Measurements from ENCODE around the gene ADORA2A.

The ADORA2A gene

GRCh38 chr22:24427500-24428164 is at the start of gene ADORA2A:
Gene ADORA2A, plus strand, starts transcription at chr22:24427599. Its CDS starts 5,806 bp downstream, at chr22:24433405.
- DNase-seq = no peak

DNA sequence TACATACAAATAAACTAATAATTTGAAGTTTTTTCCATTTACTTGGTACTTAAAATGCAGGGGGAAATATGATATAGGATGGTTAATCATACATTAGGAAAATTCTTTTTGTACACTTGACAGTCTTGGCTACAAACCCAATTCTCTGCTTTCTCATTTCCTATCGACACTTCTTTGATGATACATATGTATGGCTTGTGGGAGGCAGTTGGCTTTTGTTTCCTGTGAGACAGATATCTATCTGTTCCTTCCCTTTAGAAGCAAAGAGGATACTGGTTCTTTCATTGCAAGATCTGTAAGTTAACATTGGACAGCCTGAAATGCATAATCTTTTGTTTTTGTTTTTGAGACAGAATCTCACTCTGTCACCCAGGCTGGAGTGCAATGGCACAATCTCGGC is 47.9 kb upstream of the ADORA2A start:
- DNase-seq = no peak

DNA sequence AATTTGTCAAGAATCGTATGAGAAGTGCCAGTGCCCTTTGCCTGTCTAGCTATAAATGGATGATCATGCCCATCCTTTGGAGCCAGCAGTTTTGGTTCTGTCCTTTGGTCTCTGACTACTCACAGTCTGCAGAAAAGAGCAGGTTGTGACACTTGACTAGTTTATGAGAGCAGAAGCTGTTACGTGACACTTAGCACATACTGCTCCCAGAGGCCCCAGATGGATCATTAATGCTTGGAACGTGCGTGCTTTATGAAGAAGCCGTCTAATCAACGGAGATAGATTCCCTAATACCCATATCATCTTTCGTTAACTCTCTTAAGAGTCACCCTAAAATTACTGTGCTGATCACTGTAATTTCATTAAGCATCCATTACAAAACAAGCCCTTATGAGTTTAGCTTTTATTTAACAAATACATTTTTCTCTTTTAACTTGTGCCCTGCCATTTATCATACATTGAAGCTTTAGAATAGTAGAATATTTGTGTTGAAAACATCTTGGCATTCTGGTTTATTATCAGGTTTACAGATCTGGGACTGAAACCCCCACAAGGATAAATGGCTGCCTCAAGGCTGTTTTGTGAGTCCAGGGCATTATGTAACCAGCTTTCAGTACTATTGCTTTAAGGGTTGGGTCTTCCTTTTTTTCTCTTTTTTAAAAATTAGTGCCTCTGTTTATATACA is 47.0 kb upstream of the ADORA2A start:
- peak; percentile 19 for DNase-seq

DNA sequence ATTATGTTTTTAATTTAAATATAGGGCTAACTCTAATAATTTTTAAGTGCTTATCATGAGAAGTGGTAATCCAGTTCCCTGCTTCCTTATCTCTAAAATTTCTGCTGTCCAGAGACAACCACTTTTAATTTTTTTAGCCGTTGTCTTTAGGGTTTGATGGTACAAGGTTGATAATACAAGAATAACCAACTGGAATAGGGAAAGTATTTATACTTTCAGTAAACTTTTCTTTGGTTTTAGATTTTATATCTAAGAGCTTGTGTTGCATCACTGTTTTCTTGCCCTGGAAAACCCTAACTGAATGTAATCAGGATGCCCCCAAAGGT is 46.5 kb upstream of the ADORA2A start:
- no peak for DNase-seq

GRCh38 chr22:24383061-24383460 is 44.3 kb upstream of the ADORA2A start:
- DNase-seq = no peak

GRCh38 chr22:24384131-24384530 is 43.3 kb upstream of the ADORA2A start:
- DNase-seq = no peak

GRCh38 chr22:24386937-24387471 is 40.4 kb upstream of the ADORA2A start:
- no peak for DNase-seq

- DNase-seq = no peak
These were observed 37.7 kb upstream of the ADORA2A start for GRCh38 chr22:24389680-24390079.

DNA sequence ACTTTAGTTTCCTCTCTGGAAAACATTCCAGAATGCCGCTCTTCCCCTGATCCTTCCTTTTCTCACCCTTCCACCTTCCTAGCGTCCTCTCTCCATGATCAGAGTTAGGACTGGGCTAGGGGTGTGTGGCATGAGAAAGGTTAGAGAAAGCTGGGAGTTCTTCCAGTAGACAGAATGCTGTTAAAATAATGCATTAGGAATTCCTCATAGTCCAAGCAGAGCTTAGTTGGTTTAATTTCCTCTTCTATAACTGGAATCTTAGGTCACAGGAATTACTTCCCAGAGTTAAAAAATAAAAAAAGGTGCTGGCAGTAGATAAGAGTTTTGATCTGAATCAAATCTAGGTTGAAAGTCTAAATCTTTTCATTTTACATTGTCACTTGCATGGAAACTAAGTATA is 37.2 kb upstream of the ADORA2A start:
- DNase-seq = no peak

GRCh38 chr22:24390576-24390975 is 36.8 kb upstream of the ADORA2A start:
- no peak for DNase-seq

- no peak for DNase-seq
These were observed 35.6 kb upstream of the ADORA2A start for GRCh38 chr22:24391836-24392217.

DNA sequence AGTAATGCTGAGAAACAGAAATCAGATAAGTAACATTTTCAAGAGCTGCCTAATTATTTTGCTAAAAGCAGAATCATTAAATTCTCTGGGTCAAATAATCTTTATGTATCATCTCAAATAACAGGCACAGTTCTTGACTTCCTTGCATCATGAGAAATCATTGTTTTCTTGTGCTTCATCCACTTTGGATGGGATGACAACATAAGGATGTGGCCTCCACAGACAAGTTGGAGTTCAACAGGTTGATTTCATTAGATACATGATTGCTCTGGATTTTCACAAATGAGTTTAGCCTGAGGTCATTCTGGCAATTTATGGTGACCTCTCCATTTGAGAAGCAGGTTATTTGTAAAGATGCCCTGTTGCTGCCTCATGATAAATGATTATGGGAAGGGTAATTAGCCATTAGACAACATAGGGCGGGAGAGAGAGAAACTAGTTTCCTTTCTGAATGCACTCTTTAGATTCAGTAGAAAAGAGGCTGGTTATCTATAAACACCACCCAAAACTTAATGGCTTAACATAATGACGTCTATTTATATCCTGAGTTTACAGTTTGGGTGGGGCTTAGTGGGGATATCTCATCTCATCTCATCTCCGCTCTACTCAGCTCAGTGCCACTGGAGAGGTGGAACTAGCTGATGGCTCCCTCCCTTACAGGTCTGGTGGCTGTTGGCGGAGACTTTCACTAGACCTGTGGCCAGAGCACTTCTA is 35.0 kb upstream of the ADORA2A start:
- DNase-seq = no peak

- DNase-seq = no peak
These were observed 34.3 kb upstream of the ADORA2A start for GRCh38 chr22:24393012-24393559.

- DNase-seq = no peak
These were observed 33.6 kb upstream of the ADORA2A start for GRCh38 chr22:24393848-24394247.

GRCh38 chr22:24394254-24394653 is 33.1 kb upstream of the ADORA2A start:
- DNase-seq = no peak

DNA sequence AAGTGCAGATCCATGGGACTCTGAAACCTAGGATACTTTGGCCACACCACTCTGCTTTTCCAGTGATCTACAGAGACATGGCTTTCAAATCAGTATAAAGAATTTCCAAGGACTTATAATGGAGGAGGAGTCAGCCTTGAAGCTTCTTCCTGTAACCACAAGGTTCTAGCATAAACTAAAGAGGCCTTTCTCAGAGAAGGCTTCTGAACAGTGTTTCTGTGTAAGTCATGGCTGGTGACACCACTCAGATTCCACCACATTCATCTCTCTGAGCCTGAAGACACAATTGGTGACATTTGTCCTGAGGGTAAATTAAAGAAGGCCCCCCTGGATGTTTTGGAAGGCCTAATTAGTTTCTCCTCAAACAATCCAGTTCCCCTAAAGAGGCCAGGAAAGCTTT is 29.0 kb upstream of the ADORA2A start:
- no peak for DNase-seq

DNA sequence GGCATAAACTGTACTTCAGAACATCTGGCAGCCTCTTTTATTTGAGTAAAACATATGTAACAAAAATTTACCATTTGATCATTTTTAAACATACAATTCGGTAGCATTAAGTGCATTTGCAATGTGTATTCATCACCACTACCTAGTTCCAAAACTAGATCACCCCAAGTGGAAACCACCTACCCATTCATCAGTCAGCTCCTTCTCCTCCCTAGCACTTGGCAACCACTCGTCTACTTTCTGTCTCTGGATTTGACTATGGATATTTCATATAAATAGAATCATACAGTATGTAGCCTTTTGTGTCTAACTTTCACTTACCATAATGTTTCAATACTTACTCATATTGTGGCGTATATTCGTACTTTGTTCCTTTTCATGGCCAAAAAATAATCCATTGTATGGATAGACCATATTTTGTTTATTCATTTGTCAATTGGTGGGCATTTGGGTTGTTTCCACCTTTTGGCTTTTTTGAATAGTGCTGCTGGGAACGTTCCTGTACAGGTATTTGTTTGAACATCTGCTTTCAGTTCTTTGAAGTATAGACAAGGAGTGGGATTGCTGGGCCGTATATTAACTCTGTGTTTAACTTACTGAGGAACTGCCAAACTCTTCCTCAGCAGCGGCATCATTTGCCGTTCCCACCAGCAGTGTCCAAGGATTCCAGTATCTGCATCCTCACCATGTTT is 27.2 kb upstream of the ADORA2A start:
- no peak for DNase-seq

DNA sequence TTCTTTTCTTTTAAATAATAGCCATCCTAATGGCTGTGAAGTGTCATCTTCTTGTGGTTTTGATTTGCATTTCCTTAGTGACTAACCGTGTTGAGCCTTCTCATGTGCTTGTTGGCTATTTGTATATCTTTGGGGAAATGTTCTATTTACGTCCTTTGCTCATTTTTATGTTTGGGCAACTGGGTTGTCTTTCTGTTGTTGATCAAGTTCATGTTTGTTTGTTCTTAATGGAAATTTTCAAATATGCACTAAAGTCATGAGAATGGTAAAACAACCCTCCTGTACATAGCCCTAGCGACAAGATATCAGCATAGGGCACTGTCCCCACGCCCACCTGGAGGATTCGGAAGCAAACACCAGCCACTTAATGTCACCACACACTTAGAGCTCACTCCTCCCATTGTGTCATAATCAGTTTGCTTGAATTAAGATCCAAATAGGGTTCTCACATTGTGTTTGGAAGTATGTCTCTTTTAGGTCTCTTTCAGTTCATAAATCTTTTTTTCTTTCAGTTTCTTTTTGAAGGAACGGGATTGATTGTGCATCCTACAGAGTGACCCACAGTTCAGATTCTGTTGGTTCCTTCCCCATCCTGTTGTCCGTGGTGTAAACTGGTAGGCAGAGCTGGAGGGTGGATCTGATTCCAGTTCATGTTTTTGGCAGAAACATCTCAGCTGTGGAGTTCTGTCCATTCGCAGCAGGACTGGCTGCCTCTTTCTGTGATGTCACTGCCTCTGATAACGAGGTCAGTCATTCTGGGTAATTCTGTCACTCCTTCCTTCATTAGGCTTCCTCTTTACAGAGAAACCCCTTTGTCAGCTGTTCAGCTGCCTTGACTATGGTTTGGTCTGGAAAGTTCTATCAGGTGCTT is 26.4 kb upstream of the ADORA2A start:
- DNase-seq = no peak

- DNase-seq = no peak
These were observed 25.4 kb upstream of the ADORA2A start for GRCh38 chr22:24401931-24402367.

GRCh38 chr22:24402460-24403192 is 24.8 kb upstream of the ADORA2A start:
- DNase-seq = peak; percentile 11

DNA sequence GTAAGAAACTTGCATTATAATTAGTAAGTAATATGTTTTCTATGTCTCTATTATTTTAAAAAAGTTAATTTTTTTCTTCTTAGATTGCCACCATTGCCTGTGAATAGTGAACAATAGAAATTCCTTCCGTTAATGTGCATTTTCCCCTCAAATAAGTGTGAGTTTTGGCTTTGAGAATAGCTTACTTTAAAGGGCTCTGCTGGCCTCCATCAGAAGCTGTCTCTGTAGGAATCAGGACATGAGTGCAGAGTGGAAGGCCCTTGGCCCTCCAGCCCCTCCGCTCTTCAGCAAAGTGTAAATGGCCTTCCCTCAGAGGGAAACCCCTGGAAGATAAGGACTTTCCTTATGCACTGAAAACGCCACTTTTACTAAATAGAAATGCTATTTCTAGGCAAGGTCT is 24.1 kb upstream of the ADORA2A start:
- DNase-seq = no peak

Data from NCI-H1694 treated with DMSO at 0.1 percent for 48 hours (cell line).